GM21526 (cell line): ENCODE results near the gene ZNF385B.

Experiments
- ATAC-seq: cut with Tn5 transposase; IDR thresholded peaks from one replicate; pipeline ENCODE4 v1.9.1; 2021; ENCODE audit warnings: moderate library complexity; ENCODE audit not compliant: unreplicated experiment, low FRiP score

Gene ZNF385B

DNA sequence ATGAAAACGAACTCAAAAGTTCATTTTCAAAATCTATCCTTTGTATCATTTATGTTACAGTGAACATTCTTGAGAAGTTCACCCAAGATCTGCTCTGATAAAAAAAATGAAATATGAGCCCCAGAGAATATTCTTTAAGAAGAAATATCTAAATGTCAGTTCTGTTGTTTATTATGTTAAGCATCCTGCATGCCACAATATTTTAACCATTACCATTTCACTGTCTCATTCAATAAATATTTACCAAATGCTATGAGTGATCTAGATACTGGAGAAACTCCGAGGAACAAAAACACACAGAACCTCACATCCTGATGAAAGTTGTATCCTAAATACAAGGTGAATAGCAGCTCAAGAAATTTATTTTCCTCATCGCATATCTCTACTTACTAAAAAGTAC, 170.2 kb downstream of the ZNF385B start:
- ATAC-seq: no peak

DNA sequence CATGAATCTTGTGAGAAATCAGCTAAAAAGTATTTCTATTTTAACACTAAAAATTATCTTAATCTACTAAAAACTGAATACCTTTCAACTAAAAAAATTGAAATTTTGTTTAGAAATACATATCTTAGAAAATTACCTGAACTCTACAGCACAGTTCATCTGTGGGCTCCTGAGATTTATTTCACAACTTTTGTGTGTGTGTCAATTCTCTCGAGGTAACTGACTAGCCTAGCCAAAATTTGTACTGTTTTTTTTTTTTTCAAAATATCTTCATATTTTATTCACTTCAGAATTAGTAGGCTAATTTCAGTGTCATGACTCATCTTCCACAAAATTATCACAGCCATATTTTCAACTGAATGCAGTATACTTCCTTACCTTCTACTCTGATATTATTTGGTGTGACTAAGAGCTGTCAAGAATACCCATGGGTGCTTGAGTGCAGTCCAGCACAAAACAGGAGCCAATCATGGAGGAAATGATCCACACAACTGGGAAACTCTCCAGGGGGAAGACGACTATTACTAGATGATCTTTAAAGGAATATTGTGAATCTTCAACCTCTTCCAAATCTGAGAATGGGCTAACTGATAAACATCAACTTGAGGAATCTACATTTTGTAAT, 174.6 kb downstream of the ZNF385B start:
- ATAC-seq: no peak

DNA sequence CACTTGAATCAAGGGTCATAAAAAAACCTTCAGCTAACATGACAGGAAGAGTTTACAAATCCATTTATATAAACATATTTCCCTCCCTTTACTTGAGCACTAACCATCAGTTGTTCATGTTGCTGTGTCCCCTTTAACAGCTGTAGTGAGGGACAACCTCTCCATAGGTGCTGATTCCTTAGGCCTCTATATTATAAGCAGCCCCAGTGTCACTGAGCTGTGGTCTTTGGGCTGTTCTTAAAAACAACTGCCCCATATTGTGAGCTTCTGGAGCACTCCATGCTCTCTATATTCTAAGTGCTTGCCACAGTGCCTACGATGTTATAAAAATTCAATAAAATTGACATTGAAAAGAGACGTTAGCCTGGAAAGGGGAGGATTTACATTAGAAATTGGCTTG, 175.3 kb downstream of the ZNF385B start:
- ATAC-seq: no peak

DNA sequence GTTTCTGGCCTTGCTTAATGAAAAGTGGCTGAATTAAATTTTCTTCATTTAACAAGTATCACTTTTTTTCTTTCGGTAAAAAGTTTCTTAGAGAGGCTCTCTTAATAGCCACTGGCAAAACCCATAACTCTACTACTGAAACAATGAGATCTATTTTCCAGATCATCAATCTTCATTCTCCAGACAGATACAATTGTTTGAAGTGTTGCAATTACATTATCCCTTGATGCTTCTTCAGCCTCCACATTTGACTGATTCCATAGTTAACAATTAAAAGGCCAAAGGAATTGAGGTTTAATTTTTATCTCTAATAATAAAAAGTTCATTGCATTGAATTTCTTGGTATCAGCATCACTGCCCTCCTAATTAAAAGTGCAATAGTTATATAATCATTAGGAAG, 176.3 kb downstream of the ZNF385B start:
- ATAC-seq: no peak

DNA sequence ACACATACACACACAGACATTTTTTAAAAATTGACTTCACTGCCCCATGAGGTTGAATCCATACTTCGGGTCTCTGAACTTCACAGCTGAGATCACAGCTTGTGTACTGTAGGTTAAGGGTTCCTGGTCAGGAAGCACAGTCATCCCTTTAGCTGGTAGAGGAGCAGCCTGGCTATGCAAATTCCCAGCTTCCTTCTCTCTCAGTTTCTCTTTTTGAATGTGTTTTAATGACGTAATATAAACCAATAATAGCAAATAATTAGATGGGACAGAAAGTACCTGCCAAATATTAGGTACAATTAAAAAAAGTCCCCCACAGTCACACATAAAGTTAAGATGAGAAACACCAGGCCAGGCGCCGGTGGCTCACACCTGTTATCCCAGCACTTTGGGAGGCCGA, 178.7 kb downstream of the ZNF385B start:
- ATAC-seq: no peak

DNA sequence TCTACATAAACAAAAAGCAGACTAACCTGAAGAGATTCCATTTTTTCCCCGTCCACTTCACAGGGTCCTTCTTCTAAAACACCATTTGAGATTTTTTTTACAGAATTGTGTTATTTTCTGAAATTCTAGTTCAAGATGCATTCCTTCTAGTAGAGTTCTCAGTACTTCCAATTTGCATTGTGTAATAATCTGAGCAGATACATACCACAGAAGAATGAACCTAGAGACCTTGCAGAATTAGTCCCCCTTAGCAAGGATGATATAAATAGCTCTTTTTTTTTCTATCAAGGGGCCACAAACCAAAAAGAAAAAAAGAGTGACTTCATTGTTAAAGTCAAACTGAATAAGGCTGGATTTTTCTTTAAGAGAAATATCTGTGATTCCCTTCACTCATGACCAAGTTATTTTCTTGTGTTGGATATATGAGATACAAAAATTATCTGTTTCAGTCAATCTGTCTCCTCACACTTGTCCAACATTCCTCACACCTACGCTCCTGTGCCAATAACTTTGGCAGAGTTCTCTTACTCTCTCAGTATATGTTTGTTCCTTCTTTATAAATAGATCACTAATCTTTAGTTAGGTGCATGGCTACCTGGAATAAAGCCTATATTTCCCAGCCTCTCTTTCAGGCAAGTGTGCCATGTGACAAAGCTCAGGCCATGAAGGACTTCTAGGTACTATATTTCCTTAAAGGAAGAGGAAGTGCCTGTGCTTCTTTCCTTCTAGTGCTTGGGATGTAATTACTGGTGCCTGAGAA, 183.5 kb downstream of the ZNF385B start:
- no peak for ATAC-seq

DNA sequence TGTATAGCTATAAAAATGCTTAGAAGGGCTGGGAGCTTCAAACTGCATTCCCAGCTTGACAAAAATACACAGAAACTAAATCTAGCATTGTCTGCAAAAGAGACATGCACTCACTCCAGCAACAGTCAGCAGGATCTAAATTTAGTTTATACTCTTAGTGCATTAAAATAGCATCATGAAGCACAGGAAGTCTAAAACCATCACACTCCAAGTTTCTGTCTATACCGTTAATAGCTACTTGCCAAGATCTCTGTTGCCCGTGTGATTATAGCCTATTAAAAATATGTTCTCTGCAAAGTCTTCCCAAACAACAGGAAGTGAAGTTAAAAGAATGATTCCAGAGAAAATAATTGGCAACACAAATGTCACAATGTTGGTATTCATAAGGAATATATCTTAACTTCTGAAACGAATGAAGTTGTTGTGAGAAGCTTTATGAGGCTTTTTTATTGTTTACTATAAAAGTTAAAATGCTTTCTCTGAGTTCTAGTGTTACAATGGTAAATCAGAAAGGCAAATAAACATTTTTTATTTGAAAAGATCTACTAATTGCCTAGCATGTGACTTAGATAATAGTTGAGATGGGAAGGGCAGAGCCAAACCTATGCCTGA, 184.2 kb downstream of the ZNF385B start:
- ATAC-seq: no peak

DNA sequence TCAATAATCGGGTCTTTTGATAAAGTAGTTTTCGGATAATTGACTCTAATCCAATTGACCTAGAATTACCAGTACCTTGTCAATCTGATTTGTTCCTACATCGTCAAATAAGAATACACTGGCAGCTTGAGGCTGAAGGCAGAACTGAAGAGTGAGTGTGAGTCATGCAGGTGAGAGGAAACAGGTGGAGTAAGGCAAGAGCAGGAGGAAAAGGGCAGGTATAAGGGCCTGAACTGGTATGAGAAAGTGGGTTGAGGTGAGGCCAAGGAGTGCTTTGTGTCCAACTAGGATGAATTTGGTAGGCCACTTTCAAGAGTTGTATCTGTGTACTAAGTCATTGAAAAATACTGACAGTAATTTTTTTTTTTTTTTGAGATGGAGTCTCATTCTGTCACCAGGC, 186.0 kb downstream of the ZNF385B start:
- ATAC-seq: no peak

DNA sequence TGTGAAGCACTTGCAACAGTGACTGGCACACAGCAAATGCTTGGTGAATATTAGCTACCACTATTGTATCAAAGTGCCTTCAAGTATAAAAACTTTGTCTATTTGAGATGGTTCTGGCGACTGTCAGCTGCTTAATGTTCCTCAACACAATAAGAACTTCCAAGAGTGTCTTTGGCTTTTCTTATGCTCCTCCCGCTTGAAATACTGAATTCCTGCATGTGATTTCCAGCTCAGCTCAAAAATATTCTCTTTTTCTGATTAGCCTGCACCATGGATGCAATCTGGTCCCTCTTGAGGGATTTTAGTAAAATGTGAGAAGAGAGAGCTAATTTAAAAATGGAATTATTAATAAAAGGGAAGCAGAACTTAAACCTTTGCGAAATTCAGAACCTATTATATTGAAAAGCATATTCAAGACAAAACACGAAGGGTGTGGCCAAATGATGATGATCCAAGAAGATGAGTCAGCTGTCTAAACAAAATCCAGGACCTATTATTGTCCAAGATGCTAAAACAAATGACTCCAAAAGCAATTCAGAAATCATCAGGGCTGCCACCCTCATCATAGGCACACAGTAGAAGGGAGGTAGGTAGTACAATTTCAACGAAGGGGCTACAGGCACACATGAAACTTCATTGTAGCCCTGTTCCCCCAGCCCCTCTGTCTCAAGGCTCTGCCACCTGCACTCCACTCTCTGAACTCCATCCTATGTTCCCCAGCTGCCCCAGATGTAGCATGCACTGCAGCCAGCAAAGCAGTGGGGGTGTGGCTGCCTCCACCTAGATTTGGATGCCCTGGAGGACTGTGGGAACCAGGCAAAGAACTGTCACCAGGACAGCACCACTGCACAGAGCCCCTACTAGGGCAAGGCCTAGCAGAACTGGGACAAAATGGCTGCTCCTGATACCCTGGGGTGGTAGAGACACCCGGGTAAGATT, 190.1 kb downstream of the ZNF385B start:
- ATAC-seq: no peak

DNA sequence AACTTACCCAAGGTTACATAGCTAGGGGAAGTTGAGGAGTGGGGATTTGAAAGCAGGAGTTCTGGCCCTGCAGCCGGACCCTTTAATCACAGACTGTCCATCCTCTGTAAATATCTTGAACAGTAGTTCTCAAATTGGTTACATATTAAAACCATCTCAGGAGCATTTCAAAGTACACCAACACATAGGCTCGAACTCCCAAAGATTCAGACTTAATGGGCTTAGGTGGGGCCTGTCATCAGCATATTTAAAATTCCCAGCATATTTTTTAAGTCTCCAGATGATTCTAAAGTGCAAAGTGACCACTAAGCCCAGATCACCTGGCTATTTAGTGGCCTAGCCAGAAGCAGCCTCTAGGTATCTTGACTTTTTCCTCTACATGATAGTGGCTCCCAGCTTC, 192.2 kb downstream of the ZNF385B start:
- ATAC-seq: no peak

DNA sequence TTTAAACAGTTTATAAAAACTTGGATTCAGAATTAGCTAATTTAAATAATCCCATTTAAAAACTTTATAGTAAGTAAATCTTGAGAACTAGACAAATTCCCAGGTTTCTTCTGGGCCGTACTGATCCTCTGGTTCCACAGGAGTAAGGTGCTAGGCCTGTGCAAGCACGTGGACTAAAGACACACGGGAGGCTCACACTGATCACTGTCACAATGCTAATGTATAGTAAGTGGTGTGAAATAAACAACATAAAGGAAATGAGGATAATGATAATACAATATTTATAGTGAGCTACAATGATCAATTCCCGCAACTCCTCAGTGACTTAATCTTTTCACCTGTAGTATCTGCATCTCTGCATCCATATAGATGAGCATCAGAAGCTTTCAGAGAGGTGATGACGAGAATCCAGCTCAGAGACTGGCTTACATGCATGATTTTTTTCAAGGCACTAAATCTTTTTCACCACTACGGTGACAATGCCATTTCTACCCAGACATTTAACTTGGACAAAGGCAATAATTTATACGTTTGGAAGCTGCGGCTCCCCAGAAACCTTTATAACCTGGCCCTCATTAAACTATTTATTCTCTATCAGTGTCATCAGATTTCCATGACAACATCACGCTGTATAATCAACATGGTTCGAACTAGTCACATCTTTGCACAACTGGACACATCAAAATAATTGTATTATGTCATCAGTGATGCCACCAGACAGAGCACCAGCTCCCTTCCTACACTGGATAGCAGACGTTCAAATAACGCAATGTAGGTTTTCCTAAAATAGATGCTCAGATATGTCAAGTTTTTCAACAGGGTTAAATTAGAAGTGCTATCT, 196.2 kb downstream of the ZNF385B start:
- ATAC-seq: no peak

DNA sequence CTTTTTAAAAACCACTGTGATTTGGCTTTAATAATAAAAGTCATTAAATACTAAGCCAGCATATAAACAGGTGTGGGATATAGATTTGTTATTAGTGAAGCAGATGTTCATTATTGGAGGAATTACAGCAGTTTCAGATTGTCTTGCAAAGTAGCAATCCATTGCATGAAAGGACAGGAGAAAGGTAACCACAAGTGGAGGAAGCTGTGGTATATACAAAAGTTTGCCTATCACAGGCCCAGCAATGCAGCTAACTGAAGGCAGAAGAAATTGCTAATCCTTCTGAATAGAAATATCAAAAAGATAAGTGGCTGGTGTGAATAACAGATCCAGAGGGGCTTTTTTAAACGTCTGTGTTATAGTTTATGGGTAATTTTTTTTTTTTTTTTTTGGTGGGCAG, 199.4 kb downstream of the ZNF385B start:
- no peak for ATAC-seq

DNA sequence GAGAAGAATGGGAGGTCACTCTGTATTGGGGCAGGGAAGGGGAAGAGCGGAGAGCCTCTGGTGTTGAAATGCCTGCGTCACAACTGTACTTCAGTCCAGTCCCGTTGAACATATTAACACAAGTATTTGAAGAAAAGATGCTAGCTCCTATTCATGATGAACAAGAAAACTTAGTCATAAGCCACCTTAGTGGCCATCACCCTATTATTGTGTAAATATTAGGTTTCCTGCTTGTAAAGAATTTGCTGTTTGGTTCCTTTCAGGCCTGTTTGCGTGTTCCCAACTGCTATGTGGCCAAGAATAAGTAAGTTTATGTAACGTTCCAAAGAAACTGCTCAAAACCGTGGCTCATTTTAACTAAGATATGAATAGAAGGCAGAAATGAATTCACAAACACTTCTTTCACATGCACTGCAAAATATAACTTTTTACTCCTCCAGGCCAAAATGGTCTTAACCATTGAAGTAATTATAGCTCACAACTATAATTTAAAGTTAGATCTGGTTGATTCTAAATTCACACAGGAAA, 204.3 kb downstream of the ZNF385B start:
- ATAC-seq: no peak

DNA sequence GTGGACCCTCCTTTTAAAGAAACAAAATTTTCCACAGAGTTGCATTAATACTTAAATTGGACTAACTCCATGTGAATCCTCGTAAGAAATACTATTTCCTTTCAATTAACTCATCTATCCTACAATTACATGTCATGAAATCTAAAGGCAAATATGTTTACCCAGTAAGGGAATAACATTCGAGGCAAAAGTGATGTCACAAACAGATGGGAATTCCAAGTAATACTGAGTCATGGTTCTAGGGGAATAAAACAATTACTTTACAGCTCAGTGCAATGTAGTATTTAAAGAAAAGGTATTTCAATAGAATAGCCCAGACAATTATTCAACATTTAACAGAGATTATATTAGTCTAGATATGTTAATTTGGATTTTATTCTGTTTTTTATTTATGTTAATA, 205.8 kb downstream of the ZNF385B start:
- ATAC-seq: no peak

DNA sequence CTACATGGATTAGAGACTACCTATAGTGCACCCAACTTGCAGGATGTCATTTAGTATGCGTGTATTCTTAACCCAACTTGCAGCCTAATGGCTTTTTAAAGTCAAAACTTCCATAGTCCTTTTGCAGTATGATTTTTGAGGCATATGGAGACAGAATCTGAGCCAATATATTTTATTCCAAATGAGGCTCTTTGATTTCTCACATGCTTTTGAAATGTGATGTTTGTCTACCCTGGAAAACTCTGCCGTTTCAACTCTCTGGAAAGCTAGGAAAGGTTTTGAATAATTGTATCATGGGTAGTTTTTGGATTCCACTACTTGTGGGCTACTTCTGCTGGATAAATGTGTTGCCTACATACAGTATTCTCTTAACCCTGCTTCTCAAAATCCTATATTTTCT, 206.6 kb downstream of the ZNF385B start:
- ATAC-seq: no peak

DNA sequence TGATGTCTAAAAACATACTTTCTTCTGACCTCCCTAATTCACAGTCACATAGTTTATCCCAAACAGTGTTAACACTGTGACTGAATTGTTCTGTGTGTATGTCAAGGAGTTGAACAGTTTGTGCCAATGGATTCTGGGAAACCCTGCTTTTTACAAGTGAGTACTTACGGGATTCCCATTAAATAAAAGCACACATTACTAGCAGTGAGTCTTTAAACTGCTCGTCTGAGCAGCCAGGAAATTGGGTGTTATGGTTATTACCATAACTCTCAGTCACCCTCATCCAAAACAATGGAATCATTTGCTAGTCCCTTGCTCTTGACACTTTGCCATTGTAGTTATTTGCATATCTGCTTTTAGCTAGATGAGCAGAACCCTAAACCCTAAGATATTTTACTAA, 209.1 kb downstream of the ZNF385B start:
- ATAC-seq: no peak

DNA sequence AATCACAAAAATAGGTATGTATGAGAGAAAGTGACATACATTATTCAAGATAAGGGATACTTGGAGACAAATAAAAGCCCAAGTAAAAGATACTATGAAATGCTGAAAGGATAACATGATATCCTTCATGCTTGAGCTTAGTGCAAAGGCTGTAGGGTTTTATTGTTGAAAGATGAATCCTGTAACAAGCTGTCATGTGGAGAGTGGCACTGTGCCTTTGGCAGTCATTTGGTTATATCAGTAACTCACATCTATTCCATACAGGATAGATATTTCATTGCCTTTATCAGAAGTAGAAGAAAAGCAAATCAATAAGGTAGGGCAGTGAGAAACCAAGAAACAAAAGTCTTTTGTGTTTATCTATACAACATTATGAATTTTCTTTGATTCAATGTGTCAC, 211.0 kb downstream of the ZNF385B start:
- ATAC-seq: no peak

DNA sequence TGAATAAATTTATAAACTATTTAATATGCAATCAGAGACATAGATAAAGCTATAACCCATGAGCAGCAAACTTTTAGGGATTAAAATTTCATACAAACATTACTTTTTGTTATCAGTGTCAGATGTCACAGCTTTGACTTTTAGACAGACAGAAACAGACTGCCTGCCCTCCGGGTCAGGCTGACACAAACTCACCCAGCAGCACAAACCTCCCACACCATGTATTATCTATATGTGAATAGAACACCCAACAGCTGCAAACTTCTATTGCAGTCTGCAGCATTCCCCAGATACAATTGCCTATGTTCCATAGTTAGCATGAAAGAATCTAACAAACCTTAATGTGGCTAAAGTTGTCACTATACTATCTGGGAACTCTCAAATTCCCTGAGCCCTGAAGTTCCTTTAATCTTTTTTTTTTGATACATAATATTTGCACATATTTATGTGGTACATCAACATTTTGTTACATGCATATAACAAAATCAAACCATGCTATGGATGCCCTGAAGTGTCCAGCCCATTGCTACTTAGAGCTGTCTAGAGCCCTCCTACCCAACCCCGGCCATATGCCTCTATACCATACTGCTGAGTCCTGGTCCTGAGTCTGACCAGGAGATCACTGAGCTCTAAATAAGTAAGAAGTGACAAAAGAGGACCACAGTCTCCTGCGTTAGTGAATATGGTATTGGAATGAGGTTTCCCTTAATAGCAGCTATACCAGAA, 214.4 kb downstream of the ZNF385B start:
- no peak for ATAC-seq

DNA sequence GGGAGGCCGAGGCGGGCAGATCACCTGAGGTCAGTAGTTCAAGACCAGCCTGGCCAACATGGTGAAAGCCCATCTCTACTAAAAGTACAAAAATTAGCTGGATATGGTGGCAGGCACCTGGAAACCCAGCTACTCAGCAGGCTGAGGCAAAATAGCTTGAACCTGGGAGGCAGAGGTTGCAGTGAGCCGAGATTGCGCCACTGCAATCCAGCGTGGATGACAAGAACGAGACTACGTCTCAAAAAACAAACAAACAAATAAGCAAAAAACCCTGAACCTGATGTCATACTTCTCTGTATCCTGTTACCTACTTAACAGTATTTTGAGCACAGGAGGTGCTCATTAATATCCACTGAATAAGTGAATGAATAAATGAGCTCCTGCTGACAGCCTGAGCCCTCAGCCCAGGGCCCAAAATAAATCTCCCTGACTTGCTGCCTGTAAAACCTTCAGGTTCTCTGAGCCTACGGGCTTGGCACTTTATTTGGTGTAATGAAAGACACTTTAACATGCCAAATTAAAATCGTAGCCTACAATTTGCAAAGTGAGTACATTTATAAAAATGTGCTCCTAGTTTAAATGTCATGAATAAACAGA, 215.1 kb downstream of the ZNF385B start:
- ATAC-seq: no peak
